ENCODE results near the gene CHST9.

DNA sequence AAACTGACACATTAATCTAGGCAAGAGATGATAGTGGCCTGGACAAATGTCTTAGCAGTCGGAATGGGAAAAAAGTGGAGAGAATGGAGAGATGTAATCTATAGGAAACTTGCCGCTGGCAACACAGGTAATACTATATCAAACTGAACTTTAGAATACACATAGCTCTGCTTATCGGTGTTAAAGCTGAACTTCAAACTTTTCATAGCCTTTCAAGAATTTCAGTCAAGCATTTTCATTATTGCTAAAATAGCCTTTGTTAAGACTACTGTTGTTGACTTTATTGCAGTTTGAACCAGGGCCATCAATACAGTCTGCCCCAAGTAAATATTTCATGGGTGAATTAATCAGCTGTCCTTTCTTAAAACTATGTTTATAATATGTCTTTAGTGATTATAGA, 12.9 kb upstream of the CHST9 start:
- TF ChIP-seq, protein P1, sequence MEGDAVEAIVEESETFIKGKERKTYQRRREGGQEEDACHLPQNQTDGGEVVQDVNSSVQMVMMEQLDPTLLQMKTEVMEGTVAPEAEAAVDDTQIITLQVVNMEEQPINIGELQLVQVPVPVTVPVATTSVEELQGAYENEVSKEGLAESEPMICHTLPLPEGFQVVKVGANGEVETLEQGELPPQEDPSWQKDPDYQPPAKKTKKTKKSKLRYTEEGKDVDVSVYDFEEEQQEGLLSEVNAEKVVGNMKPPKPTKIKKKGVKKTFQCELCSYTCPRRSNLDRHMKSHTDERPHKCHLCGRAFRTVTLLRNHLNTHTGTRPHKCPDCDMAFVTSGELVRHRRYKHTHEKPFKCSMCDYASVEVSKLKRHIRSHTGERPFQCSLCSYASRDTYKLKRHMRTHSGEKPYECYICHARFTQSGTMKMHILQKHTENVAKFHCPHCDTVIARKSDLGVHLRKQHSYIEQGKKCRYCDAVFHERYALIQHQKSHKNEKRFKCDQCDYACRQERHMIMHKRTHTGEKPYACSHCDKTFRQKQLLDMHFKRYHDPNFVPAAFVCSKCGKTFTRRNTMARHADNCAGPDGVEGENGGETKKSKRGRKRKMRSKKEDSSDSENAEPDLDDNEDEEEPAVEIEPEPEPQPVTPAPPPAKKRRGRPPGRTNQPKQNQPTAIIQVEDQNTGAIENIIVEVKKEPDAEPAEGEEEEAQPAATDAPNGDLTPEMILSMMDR (conservative IDR thresholded peaks at IDR 0.05; ENCODE audit: low read depth in 2 of 2), result no peak
- TF ChIP-seq EZH2phosphoT487 (IDR thresholded peaks at IDR 0.05; ENCODE audit: unreplicated experiment) (no peak), EZH2 (IDR thresholded peaks at IDR 0.05; ENCODE audit: low read depth, unreplicated experiment) (no peak), POLR2AphosphoS5 (IDR thresholded peaks at IDR 0.05; ENCODE audit: low read depth) (no peak), CREB1 (CRISPR knock-in tag; IDR thresholded peaks at IDR 0.05; ENCODE audit: low read depth) (no peak), NANOG (IDR thresholded peaks at IDR 0.05; ENCODE audit: borderline replicate concordance) (no peak)
